Measurements from ENCODE around the gene PLEKHN1.

The PLEKHN1 gene, protein sequence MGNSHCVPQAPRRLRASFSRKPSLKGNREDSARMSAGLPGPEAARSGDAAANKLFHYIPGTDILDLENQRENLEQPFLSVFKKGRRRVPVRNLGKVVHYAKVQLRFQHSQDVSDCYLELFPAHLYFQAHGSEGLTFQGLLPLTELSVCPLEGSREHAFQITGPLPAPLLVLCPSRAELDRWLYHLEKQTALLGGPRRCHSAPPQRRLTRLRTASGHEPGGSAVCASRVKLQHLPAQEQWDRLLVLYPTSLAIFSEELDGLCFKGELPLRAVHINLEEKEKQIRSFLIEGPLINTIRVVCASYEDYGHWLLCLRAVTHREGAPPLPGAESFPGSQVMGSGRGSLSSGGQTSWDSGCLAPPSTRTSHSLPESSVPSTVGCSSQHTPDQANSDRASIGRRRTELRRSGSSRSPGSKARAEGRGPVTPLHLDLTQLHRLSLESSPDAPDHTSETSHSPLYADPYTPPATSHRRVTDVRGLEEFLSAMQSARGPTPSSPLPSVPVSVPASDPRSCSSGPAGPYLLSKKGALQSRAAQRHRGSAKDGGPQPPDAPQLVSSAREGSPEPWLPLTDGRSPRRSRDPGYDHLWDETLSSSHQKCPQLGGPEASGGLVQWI

DNA sequence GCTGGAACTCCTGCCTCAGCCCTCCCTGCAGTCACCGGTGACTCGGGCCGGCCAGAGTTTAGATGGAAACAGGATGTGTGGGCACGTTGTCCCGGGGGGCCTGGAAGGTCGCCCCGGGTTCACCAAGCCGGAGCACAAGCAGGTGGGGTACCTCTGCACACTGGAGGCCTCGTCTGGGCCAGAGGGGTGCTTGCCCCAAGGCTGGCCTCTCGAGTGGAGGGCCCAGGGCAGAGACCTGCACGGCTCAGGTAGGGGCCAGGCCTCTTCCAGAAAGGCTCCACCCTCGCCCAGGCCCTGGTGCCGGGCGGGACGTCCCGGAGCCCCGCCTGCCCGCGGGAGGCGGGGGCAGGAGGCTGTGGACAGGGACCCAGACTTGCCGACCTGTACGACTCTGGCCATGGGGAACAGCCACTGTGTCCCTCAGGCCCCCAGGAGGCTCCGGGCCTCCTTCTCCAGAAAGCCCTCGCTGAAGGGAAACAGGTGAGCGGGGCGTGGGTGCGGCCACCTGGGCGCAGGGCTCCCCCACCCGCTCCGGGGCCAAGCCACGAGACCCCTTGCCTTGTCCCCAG lies at the start of gene PLEKHN1:
PLEKHN1 (plus strand) TSS at position 348 of the 569 bp plus-strand sequence; CDS start at position 398, 50 bp downstream.
- DNase-seq: no peak

DNA sequence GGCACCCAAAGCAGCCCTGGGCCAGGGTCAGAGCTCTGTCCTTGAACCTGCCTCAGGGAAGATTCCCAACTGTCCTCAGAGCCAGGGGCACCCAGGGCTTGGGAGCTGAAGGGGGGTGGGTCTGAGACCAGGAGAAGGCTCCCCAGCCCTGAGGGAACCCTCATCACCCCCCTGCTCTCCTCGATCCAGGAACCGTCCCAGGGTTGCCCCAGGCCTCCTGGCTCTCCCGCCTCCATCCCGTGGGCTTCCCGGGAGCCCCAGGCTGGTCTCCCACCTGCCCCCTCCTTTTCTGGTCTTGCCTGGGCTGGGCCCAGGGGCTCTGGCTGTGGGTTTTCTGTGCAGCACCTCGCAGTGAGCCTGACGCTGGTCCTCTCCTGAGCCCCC lies 49.2 kb upstream of the PLEKHN1 start:
- no peak for DNase-seq

DNA sequence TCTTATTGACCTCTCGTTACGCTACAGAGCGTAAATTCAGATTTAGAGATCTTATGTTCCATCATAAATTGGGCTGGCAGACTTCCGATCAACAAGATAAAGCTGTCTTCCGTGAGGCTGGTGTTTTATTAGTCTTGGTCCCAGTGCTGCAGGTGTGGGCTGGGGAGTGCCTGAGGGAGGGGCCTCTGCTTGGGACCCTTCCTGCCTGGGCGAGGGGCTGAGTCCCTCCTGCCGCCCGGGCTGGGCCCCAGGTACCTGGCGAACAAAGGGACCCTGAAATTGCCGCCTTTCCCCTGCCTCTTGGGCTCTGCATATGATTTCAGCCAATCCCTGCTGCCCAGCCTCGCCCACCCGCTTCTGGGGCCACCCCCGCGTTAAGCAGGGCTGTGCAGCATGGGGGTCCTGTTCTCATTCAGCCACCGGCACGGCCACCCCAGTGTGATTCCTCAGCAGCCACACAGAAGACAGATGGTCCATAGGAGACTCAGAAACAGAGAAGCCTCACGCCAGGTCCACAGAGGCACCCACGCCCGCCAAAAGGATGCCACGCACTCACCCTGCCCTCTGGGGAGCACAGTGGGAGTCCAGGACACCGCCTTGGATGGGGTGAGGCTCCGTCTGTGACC lies 48.7 kb upstream of the PLEKHN1 start:
- DNase-seq: no peak

DNA sequence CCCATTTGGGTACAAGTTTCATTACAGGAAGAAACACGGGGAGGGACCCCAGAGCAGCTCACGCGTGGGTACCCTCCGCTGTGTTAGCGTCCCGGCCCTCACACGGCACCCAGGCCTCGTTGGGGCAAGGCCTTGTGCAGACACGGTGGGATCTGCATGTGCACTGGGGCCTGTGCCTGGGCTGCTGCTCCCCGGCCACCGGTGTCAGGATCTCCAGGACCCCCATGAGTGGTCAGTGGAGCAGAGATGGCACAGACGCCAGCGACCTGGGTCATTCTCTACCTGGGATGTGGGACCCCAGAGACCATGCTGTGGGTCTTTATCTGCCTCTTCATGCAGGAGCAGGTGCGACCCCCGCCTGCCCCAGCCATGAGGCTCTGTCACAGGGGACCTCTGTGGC lies 47.9 kb upstream of the PLEKHN1 start:
- DNase-seq: no peak

DNA sequence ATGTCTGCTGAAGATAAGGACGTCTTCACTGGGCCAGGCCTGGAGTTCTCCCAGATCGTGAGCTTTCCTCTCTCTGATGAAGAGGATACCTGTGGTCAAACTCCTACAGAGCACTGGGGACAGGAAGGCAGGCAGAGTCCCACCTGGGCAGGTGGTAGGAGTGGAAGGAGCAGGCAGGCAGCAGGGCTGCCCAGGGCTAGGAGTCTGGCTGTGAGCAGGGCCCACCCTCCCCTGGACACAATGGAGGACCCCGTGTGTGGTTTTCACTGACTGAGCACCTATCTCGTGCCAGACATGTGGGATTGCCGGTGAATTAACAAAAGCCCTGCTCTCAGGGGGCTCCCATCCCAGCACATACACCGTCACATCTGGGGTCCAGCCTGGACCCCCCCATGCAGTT lies 47.4 kb upstream of the PLEKHN1 start:
- DNase-seq: no peak

DNA sequence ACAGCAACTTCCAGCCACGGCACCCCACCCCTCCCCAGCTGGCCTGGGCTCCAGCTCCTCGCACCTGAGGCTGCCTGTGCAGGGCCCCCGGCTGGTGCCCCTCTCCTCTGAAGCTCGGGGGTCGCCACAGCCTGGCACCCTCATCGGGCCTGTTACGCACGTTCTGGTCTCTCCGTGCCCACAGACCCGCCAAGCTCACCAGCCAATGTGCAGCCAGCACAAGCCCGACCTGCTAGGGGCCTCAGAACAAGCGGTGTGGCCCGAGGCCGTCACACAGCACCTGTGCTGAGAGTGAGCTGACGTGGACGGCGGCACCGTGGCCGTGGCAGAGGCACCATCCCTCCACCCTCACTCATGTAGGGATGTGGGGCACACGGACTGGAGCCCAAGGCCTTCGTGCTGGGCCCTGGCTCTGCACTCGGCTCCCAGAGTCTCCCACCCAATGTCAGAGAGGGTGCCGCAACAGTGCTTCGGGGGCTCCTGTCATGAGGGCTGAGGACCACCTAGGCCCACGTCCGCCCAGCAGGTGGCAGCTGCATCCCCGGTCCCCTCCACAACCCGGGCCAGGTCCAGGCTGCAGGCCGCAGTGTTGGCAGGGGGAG lies 46.9 kb upstream of the PLEKHN1 start:
- no peak for DNase-seq

DNA sequence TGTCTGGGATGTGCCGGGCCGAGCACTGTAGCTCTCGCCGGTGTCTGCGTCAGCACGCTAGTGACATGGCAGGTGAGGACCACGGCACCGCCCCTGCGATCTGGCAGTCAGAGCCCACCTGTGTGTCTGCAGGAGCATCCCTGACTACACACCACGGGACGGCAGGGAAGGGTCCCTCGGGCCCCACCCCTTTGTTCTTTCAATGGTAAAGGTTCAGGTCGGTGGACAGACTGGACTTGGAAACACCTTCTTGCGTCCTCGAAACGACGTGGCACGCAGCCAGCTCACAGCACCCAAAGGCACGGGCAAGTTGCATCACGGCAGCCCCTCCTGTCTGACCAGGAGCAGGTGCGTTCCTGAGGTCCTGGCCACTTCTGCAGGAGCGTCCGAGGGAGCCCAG lies 46.3 kb upstream of the PLEKHN1 start:
- no peak for DNase-seq

DNA sequence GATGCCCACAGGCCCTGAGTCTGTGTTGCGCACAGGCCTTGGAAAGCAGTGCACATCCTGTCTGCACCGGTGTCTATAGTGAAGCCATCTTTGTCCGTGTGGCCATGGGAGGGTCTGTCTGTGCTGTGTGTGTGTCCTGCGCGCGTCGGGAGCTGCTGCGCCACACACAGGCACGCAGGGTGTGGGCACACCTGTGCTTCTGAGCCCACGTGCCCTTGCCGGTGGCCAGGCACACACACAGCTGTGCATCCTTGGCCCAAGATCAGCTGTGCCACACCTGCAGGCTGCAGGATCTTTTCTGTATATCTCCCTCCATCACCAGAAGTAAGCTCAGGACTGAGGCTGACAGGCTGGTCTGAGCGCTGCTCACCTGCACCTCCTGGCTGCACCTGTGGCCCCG lies 45.8 kb upstream of the PLEKHN1 start:
- DNase-seq: no peak

DNA sequence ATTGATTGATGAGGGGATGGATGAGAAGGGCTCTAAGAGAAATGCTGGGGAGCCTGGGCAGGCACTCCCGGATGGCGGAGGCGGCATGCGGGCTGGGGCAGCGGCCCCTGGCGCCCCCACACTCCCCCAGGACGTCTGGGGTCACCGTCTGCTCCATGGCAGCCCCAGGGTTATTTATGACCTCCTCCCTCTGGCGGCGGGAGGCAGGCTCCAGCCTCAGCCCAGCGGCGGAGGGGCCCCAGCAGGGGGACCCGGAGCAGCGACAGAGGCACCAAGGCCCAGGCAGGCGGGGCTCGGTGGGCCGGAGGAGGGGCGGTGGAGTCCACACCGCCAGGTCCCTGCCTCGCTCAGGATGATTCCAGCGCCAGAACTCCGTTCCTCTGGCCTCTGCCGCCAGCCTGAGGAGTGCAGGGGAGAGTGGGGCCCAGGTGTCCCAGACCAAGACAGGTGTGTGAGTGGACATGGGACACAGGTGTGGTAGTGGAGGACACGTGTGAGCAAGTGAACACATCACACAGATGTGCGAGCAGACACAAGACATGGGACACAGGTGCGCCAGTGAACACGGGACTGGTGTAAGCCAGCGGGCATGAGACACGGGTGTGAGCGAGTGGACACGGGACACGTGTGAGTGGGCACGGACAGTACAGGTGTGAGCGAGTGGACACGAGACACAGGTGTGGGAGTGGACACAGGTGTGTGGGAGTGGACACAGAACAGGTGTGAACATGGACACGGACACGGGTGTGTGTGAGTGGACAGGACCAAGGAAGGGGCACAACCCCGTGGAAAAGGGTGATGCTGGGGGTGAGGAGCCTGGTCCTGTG lies 45.1 kb upstream of the PLEKHN1 start:
- DNase-seq: no peak

DNA sequence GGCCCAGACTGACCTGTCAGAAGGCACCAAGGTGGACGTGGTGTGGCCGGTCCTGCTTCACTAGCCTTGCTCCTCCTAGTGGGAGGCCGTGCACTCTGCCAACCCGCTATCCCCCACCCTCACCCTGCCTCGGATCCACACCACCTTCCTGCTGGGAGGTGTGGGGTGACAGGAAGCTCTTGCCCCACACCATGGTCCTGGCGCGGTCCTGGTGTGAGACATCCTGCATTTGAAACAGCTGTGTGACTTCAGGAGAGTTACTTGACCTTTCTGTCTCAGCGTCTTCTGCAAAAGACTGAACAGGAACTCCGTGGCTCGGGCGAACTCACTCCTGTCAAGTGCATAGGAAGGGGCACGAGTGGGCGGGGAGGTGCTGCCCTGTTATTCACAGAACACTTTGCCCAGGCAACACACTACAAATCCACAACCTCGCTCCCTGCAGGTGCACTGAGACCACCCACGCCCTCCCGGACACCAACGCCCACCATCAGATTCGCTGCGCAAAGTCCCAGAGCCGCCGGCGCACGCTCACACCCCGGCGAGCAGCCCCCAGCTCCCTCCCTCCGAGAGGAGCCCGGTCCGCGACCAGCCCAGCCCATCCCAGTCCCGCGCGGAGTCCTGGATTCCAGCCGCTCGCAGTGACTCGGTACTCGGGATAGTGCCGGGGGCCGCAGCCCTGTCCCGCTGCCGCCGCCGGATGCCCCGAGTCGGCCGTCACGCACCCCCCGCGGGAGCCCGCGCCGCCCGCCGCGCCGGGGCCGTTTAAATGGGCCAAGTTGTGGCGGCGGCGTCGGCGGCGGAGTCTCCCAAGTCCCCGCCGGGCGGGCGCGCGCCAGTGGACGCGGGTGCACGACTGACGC lies 42.9 kb upstream of the PLEKHN1 start, which contains the start of gene SAMD11:
SAMD11 (plus strand) TSS at position 793 of the 860 bp plus-strand sequence. CDS start 509 bp downstream, outside the sequence.
- peak; percentile 46 for DNase-seq

DNA sequence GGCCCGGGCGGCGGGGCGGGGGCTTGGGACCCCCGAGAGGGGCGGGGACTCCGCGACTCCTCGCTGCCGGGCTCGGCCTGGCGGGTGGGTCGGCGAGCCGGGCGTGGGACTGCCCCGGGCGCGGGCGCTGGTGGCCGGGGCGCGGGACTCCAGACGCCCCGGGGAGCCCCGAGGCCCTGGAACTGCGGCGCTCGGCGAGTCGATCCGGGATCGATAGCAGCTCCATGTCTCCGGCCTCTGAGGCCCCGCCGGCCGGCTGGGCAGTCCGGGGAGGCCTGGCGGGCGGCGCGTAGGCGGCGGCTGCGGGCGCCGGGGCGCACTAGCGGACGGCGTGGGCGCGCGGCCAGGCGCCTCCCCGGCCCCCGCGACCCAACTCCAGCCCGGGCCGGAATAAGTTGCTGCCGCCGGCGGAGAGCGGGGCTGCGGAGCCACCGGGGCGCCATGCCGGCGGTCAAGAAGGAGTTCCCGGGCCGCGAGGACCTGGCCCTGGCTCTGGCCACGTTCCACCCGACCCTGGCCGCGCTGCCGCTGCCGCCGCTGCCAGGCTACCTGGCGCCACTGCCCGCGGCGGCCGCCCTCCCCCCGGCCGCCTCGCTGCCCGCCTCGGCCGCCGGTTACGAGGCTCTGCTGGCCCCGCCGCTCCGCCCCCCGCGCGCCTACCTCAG lies 42.2 kb upstream of the PLEKHN1 start:
- DNase-seq: no peak

DNA sequence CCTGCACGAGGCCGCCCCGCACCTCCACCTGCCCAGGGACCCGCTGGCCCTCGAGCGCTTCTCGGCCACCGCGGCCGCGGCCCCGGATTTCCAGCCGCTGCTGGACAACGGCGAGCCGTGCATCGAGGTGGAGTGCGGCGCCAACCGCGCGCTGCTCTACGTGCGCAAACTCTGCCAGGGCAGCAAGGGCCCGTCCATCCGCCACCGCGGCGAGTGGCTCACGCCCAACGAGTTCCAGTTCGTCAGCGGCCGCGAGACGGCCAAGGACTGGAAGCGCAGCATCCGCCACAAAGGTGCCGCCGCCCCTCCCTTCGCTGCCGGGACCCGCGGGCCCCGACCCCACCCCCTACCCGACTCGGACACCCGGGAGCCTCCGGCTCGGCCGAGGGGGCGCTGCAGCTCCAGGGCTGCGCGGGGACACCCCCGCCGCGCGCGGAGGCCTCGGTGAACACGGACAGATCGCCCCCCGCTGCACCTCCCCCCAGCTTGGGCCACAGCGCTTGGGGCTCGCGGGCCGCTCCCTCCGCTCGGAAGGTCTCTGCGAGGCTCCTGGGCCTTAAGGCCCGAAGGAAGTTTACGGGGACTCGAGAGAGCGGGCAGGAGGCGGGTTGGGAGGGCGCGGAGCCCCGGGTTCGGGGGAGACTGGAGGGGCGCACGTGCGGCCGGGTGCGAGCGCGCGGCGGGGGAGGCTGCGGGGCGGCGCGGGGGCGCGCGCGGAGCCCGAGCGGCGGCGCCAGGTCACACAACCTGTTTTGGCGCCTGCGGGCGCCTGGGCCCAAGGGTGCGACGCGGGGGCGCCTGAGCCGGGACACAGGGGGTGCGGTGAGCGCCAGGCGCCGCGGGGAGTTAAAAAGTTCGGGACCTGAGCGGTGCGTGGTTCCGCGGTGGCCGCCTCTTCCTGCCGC lies 41.4 kb upstream of the PLEKHN1 start:
- no peak for DNase-seq

DNA sequence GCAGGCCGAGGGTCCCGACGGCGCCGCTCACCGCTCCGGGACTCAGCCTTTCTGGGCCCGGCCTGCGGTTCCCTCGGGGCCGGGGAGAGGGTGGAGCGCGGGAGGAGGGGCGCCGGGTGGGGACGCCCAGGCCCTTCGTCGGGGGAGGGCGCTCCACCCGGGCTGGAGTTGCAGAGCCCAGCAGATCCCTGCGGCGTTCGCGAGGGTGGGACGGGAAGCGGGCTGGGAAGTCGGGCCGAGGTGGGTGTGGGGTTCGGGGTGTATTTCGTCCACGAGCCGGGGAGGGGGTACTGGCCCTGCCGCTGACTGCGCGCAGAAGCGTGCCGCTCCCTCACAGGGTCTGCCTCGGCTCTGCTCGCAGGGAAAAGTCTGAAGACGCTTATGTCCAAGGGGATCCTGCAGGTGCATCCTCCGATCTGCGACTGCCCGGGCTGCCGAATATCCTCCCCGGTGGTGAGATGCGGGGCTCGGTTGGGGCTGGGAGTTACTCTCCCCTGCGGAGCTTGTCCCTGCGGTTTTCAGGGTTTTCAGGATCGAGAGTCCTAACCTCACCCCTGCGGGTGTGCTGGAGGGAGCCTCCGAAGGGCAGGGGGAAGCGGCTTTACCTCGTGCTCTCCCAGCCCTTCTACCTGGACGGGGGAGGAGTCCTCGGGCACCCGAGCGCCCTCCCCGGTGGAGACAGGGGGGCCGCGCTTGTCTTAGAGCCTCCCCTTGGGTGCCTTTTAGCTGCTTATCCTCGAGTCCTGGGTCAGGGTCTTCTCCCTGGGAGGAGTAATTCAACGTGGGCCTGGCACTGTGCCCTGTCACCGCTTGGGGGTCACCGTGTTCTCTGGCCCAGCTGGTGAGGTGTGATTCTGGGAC lies 40.5 kb upstream of the PLEKHN1 start:
- DNase-seq: no peak

DNA sequence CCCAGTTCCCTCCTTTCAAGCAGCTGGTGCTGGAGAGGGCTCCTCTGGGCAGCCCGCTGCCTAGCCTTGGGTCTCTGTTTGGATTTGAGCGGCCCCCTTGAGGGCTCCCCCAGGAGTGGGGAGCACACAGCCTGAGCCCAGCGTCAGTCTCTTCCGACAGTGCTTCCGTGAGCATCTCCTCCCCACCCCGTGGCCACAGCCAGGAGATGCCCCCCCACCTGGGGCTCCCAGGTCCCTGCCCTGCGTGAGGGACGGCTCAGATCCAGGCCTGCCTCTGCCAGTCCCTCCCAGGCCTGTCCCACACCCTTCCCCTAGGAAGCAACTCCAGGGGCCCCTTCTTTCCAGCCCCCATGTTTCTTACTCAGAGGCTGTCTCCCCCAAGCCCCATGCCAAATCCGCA lies 39.0 kb upstream of the PLEKHN1 start:
- no peak for DNase-seq

DNA sequence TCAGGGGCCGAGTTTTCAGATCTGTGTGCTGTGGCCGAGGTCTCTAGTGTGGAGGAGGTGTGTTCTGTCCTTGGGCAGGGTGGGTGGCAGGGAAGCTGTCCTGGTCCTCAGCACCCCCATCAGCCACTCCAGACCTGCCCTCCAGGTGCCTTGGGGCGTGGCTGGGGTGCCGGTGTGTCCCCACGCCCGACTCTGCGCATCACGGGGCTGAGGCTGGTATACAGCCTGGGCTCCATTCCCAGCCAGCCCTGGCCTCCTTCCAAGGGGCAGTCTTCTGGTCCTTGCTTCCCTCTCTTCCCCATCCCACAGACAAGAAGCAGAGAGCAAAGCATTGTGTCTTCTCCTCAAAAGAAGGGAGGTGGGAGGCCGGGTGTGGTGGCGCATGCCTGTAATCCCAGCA lies 38.5 kb upstream of the PLEKHN1 start:
- DNase-seq: no peak

DNA sequence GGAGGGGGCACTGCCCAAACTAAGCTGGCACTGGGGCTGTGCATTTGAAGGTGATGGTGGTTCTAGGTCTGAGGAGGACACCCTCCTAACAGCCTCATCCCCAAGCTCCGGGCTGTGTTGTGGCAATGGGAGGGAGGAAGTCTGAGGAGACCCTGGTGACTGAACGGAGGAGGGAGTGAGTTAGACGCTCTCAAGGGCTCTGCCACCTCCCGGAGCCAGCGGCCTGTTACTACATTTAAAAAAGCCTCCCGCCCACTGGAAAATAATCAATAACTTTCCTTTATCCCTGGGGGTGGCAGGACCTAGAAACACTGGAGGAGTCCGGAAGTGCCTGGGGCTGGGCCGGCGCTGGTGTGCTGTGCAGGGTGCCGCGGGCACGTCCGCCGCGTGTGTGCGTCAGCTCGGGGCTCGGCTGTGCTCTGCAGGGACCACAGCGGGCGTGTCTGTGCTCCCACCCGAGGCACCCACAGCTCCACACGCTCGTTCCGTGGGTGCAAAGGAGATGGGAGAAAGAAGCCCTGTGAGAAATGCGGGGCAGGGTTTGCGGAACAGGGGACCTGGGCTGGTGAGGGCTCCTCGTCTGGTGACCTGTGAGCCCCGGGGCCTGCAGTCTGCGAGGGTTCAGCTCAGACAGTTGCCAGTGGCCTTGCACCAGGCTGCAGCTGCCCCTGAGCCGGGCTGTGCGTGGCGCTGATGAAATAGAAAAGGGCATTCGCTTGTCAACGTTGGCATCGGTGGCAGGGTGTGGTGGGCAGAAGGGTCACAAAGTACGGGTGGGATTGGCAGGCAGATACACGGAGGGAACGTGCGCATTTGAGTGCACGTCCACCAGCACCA lies 37.2 kb upstream of the PLEKHN1 start:
- DNase-seq: no peak
